ENCODE results near the gene TICAM2. TPM values are rescaled to one million over a fixed set of nuclear protein-coding genes. Genes with fewer than 3 reads are reported as not detected.

The TICAM2 gene
- total RNA-seq, 2 experiments from 2014 or later: 0.30 to 0.50 TPM

DNA sequence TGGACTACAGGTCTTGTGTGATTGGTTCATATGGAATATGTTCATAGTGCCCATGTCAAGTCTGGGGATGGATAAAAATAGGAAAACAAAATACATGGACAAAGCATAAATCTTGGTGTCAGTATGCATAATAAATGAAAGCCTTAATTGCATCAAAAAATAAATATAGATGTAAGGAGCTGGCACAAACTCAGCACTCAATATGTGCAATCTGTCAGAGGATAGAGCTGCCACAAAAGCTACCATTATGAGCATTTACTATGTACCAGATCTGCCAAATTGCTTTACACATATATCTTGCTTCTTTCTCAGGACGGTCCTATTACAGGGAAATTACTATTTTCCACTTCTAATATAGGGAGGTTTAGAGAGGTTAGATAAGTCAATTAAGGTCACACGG lies 41.8 kb upstream of the TICAM2 start:
- Mint-ChIP-seq H3K4me3 (no peak overlapping the region), H3K27me3 (peaks cover 35% of the 10 kb centered on the region), H3K27ac (no peak overlapping the region), H3K9me3 (no peaks in the 10 kb centered on the region), H3K36me3 (ENCODE audit: low read depth) (no peaks in the 10 kb centered on the region), H3K4me1 (ENCODE audit: low read depth) (no peaks in the 10 kb centered on the region)
- DNase-seq: no peak
- TF ChIP-seq, protein P1, sequence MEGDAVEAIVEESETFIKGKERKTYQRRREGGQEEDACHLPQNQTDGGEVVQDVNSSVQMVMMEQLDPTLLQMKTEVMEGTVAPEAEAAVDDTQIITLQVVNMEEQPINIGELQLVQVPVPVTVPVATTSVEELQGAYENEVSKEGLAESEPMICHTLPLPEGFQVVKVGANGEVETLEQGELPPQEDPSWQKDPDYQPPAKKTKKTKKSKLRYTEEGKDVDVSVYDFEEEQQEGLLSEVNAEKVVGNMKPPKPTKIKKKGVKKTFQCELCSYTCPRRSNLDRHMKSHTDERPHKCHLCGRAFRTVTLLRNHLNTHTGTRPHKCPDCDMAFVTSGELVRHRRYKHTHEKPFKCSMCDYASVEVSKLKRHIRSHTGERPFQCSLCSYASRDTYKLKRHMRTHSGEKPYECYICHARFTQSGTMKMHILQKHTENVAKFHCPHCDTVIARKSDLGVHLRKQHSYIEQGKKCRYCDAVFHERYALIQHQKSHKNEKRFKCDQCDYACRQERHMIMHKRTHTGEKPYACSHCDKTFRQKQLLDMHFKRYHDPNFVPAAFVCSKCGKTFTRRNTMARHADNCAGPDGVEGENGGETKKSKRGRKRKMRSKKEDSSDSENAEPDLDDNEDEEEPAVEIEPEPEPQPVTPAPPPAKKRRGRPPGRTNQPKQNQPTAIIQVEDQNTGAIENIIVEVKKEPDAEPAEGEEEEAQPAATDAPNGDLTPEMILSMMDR (IDR thresholded peaks at IDR 0.05): no peak
- Histone ChIP-seq H3K27ac (ENCODE audit: low read depth in 1 of 2, low read length in 2 of 2) (no peak overlapping the region), H3K9me3 (ENCODE audit: control insufficient read depth in 1 of 2, insufficient read depth in 1 of 2, low read length in 2 of 2) (no peaks in the 10 kb centered on the region), H3K4me1 (ENCODE audit: insufficient read depth, low read length) (no peaks in the 10 kb centered on the region), H3K36me3 (ENCODE audit: insufficient read depth, low read length) (no peaks in the 10 kb centered on the region), H3K4me3 (ENCODE audit: low read length) (no peak overlapping the region), H3K27me3 (ENCODE audit: control insufficient read depth in 1 of 2, insufficient read depth in 2 of 2, low read length in 2 of 2) (peaks cover 4 to 17% of the 10 kb centered on the region in 2 experiments)
- ATAC-seq (ENCODE audit: poor library complexity): no peak
- ChIA-PET POLR2A (no interaction called here), CTCF (no interaction called here)
- intact Hi-C loops (cut with DNase I, micrococcal nuclease): no loop called here

DNA sequence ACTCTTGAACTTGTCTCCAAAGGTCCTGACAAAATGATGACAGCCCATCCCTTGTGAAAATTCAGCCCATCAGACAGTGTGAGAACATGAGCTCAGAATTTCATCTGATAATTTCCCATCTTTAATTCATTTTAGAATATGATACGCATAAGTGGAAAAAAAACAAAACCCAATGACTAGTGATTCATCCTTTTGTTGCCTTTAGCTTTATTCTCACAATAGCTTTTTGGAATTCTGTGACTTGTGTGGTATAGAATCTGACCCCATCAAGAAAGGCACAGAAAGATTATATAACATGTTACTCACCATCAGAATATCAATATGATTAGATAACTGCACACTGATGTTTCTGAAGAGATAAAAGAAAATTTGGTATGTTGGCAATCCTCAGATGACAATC lies 39.7 kb upstream of the TICAM2 start:
- Histone ChIP-seq H3K4me1 (ENCODE audit: insufficient read depth, low read length) (no peaks in the 10 kb centered on the region), H3K27ac (ENCODE audit: low read depth in 1 of 2, low read length in 2 of 2) (no peak overlapping the region), H3K27me3 (ENCODE audit: control insufficient read depth in 1 of 2, insufficient read depth in 2 of 2, low read length in 2 of 2) (peaks cover 4 to 17% of the 10 kb centered on the region in 2 experiments), H3K9me3 (ENCODE audit: control insufficient read depth in 1 of 2, insufficient read depth in 1 of 2, low read length in 2 of 2) (no peaks in the 10 kb centered on the region), H3K4me3 (ENCODE audit: low read length) (no peak overlapping the region), H3K36me3 (ENCODE audit: insufficient read depth, low read length) (no peaks in the 10 kb centered on the region)
- Mint-ChIP-seq H3K36me3 (ENCODE audit: low read depth) (no peaks in the 10 kb centered on the region), H3K4me1 (ENCODE audit: low read depth) (no peaks in the 10 kb centered on the region), H3K4me3 (no peak overlapping the region), H3K9me3 (no peaks in the 10 kb centered on the region), H3K27me3 (peaks cover 35% of the 10 kb centered on the region), H3K27ac (no peak overlapping the region)
- DNase-seq (no peak), ATAC-seq (ENCODE audit: poor library complexity) (no peak)
- CTCF ChIA-PET: no interaction called here
- intact Hi-C loops (cut with DNase I, micrococcal nuclease): no loop called here
- TF ChIP-seq, protein P1 (IDR thresholded peaks at IDR 0.05): no peak
- POLR2A ChIA-PET: no interaction called here

DNA sequence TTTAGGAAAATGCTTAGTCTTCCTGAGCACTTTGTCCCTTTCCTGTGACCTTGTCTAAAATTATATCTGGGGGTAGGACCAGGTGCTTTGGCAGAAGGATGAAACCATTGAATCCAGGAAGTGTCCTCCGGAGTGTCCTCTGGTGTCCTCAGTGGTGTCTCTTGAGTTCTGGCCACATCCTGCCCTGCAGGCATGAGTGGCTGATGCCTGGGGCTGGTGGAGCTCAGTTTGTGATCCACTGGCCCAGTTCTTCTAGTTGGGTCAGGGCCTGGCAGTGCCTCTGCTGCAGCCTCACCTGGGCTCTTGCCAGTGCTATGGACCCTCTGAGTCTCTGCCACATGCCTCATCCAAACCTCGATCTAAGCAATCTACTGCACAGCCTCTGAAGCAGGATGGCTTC lies 38.0 kb upstream of the TICAM2 start:
- intact Hi-C loops (cut with DNase I, micrococcal nuclease): no loop called here
- ChIA-PET POLR2A (no interaction called here), CTCF (no interaction called here)
- Histone ChIP-seq H3K36me3 (ENCODE audit: insufficient read depth, low read length) (no peaks in the 10 kb centered on the region), H3K4me3 (ENCODE audit: low read length) (no peak overlapping the region), H3K27me3 (ENCODE audit: control insufficient read depth in 1 of 2, insufficient read depth in 2 of 2, low read length in 2 of 2) (peaks cover 4 to 17% of the 10 kb centered on the region in 2 experiments), H3K27ac (ENCODE audit: low read depth in 1 of 2, low read length in 2 of 2) (no peak overlapping the region), H3K4me1 (ENCODE audit: insufficient read depth, low read length) (no peaks in the 10 kb centered on the region), H3K9me3 (ENCODE audit: control insufficient read depth in 1 of 2, insufficient read depth in 1 of 2, low read length in 2 of 2) (no peaks in the 10 kb centered on the region)
- Mint-ChIP-seq H3K36me3 (ENCODE audit: low read depth) (no peaks in the 10 kb centered on the region), H3K9me3 (no peaks in the 10 kb centered on the region), H3K4me3 (no peak overlapping the region), H3K27me3 (peaks cover 24% of the 10 kb centered on the region), H3K27ac (no peak overlapping the region), H3K4me1 (ENCODE audit: low read depth) (no peaks in the 10 kb centered on the region)
- ATAC-seq (ENCODE audit: poor library complexity) (no peak), DNase-seq (no peak)
- TF ChIP-seq, protein P1 (IDR thresholded peaks at IDR 0.05): no peak

Data from CD4-positive, alpha-beta T cell (primary cell).